OCI-LY7 (cell line): Measurements from ENCODE around the gene ANKRD17. TPM values are rescaled to one million over a fixed set of nuclear protein-coding genes. Genes with fewer than 3 reads are reported as not detected.

Experiments used
- BruUV-seq: library from RNA; stranded (reverse); fragments of 400-500 nt; replicated peaks from 2 replicates; lab custom pipeline; 2021; lab: Mats Ljungman, UMichigan
- CTCF ChIA-PET: fragments of 300-600 bp; sonication (Branson Sonifier 250); formaldehyde crosslinking; loops from one replicate; lab custom pipeline; 2022; ENCODE audit warnings: antibody characterized with exemption; ENCODE audit not compliant: unreplicated experiment; lab: Charles Lee
- POLR2A ChIA-PET: fragments of 300-600 bp; sonication (Branson Sonifier 250); formaldehyde crosslinking; loops from one replicate; lab custom pipeline; 2022; ENCODE audit warnings: antibody characterized with exemption; lab: Charles Lee
- DNase-seq: peaks from one replicate; pipeline ENCODE4 v3.0.0-alpha.2; 2015; ENCODE audit warnings: low spot score
- H2AFZ ChIP-seq: fragments of 200-600 bp; sonication (generic), shearing (Covaris generic); 2 replicates; pipeline ENCODE4 v1.6.1; 2014; ENCODE audit warnings: mild to moderate bottlenecking, antibody characterized with exemption, low read length, moderate library complexity
- H3K27ac ChIP-seq: fragments of 200-600 bp; sonication (generic); 2 replicates; pipeline ENCODE4 v1.5.1; 2014; ENCODE audit warnings: mixed run types, low read depth, mild to moderate bottlenecking, moderate library complexity, low read length, inconsistent platforms; ENCODE audit not compliant: poor library complexity, severe bottlenecking
- H3K36me3 ChIP-seq: fragments of 200-600 bp; sonication (generic); 2 replicates; pipeline ENCODE4 v1.6.1; 2014; ENCODE audit warnings: mild to moderate bottlenecking, antibody characterized with exemption, low read length, moderate library complexity, mixed read lengths; ENCODE audit not compliant: insufficient read depth
- H3K4me1 ChIP-seq: fragments of 200-600 bp; sonication (generic); 2 replicates; pipeline ENCODE4 v1.5.1; 2014; ENCODE audit warnings: mild to moderate bottlenecking, low read length; ENCODE audit not compliant: insufficient read depth, poor library complexity, severe bottlenecking
- H3K4me2 ChIP-seq: fragments of 200-600 bp; sonication (generic); 2 replicates; pipeline ENCODE4 v1.6.1; 2014; ENCODE audit warnings: mild to moderate bottlenecking, low read length
- H3K4me3 ChIP-seq: fragments of 200-600 bp; sonication (generic); 2 replicates; pipeline ENCODE4 v1.5.1; 2014; ENCODE audit warnings: mild to moderate bottlenecking, low read depth, low read length; ENCODE audit not compliant: poor library complexity, severe bottlenecking
- H3K79me2 ChIP-seq: fragments of 200-600 bp; sonication (generic); 2 replicates; pipeline ENCODE4 v1.6.1; 2016; ENCODE audit warnings: low read depth, mild to moderate bottlenecking, low read length, moderate library complexity, mixed read lengths; ENCODE audit not compliant: insufficient read depth
- H3K9me2 ChIP-seq: fragments of 200-600 bp; sonication (generic); 2 replicates; pipeline ENCODE4 v1.6.1; 2016; ENCODE audit warnings: mild to moderate bottlenecking, low read length, mixed read lengths; ENCODE audit not compliant: insufficient read depth
- H3K9me3 ChIP-seq: fragments of 200-600 bp; sonication (generic); 2 replicates; pipeline ENCODE4 v1.6.1; 2014; ENCODE audit warnings: mild to moderate bottlenecking, mixed run types, low read length, mixed read lengths
- H4K20me1 ChIP-seq: fragments of 200-600 bp; sonication (generic); 2 replicates; pipeline ENCODE4 v1.6.1; 2014; ENCODE audit warnings: mild to moderate bottlenecking, antibody characterized with exemption, low read length, moderate library complexity, mixed read lengths; ENCODE audit not compliant: insufficient read depth
- EZH2phosphoT487 ChIP-seq: fragments of 200-600 bp; sonication (generic); IDR thresholded peaks from 2 replicates; pipeline ENCODE4 v1.6.1; 2018; ENCODE audit warnings: low read depth, borderline replicate concordance, mild to moderate bottlenecking, mixed run types, antibody characterized with exemption, low read length, moderate library complexity, mixed read lengths
- intact Hi-C: fragments of 100-400 bp; cut with micrococcal nuclease; formaldehyde crosslinking; loops from one replicate; pipeline ENCODE4 v1.10.0; 2022; ENCODE audit not compliant: unreplicated experiment
- total RNA-seq, 2 experiments: library from RNA; depleted of rRNA in 1 of 2; stranded (reverse); fragments of >200 nt in 1 of 2; shearing (Covaris generic) in 1 of 2; gene quantifications; 2 replicates each; pipeline ENCODE4 v1.2.3, GENCODE V29; 2014 to 2022
- TF ChIP-seq, protein P1 (sequence below): fragments of 200-600 bp; sonication (generic); conservative IDR thresholded peaks from 2 replicates; pipeline ENCODE4 v1.5.1; 2014; ENCODE audit warnings: mild to moderate bottlenecking, antibody characterized with exemption, low read length, moderate library complexity, mixed read lengths

Gene ANKRD17
- total RNA-seq, 2 experiments from 2014 or later = 39.4 to 77.4 TPM

DNA sequence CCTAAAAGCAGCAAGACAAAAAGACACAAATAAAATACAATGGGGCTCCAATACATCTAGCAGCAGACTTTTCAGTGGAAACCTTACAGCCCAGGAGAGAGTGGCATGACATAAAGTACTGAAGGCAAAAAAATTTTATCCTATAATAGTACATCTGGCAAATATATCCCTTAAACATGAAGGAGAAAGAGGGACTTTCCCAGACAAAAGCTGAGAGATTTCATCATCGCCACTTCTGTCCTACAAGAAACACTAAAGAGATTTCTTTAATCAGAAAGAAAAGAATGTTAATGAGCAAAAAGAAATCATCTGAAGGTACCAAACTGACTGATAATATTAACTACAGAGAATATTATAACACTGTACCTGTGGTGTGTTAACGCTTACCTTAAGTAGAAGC, 86.4 kb downstream of the ANKRD17 start:
- Histone ChIP-seq H3K9me3 (peaks cover 29% of the 10 kb centered on the region; the same call in 1 of the 2 replicates), H3K9me2 (no peaks in the 10 kb centered on the region), H2AFZ (no peak overlapping the region), H3K36me3 (peaks cover 100% of the 10 kb centered on the region), H3K4me1 (no peaks in the 10 kb centered on the region), H3K4me3 (no peak overlapping the region), H3K4me2 (no peak overlapping the region), H4K20me1 (no peaks in the 10 kb centered on the region), H3K79me2 (peaks cover 76% of the 10 kb centered on the region), H3K27ac (no peak overlapping the region)
- no TSS peak for BruUV-seq
- TF ChIP-seq, protein P1, sequence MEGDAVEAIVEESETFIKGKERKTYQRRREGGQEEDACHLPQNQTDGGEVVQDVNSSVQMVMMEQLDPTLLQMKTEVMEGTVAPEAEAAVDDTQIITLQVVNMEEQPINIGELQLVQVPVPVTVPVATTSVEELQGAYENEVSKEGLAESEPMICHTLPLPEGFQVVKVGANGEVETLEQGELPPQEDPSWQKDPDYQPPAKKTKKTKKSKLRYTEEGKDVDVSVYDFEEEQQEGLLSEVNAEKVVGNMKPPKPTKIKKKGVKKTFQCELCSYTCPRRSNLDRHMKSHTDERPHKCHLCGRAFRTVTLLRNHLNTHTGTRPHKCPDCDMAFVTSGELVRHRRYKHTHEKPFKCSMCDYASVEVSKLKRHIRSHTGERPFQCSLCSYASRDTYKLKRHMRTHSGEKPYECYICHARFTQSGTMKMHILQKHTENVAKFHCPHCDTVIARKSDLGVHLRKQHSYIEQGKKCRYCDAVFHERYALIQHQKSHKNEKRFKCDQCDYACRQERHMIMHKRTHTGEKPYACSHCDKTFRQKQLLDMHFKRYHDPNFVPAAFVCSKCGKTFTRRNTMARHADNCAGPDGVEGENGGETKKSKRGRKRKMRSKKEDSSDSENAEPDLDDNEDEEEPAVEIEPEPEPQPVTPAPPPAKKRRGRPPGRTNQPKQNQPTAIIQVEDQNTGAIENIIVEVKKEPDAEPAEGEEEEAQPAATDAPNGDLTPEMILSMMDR = no peak
- TF ChIP-seq EZH2phosphoT487 = no peak
- ChIA-PET CTCF (no interaction called here), POLR2A (no interaction called here)
- intact Hi-C loops = no loop called here
- DNase-seq = no peak

GRCh38 chr4:73170518-73171198, 87.9 kb downstream of the ANKRD17 start:
- Histone ChIP-seq H3K4me3 (no peak overlapping the region), H3K36me3 (peaks cover 100% of the 10 kb centered on the region), H3K27ac (no peak overlapping the region), H4K20me1 (no peaks in the 10 kb centered on the region), H3K4me2 (no peak overlapping the region), H2AFZ (no peak overlapping the region), H3K79me2 (peaks cover 76% of the 10 kb centered on the region), H3K9me2 (no peaks in the 10 kb centered on the region), H3K4me1 (no peaks in the 10 kb centered on the region), H3K9me3 (peaks cover 42% of the 10 kb centered on the region; the same call in 1 of the 2 replicates)
- intact Hi-C loops = no loop called here
- CTCF ChIA-PET = no interaction called here
- BruUV-seq = no TSS peak
- no peak for TF ChIP-seq EZH2phosphoT487
- TF ChIP-seq, protein P1 = no peak
- DNase-seq = no peak
- POLR2A ChIA-PET = interaction anchor here (1.0 kb wide), 1 partner anchor 22 kb away, joined by 3 read pairs; no protein-coding TSS in a partner anchor

DNA sequence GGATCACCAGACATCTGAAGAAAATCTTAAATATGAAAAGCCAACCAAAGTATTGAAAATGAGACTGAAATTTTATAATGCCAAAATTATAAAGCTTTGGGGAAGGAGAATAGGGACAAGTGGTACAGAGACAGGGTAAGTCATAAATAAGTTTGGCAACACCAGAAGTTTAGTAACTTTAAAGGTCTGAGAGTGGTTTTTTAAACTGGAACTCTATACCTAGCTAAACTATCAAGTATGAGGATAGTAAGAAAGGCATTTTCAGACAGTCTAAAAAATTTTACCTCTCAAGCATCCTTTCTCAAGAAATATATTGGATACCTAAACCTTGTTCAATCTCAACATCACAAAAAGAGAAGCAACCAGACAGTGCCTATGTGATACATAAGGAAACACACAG, 92.4 kb downstream of the ANKRD17 start:
- no peak overlapping the region for H2AFZ ChIP-seq
- no peaks in the 10 kb centered on the region for H4K20me1 ChIP-seq
- peaks cover 98% of the 10 kb centered on the region for H3K36me3 ChIP-seq
- H3K79me2 ChIP-seq = peaks cover 53% of the 10 kb centered on the region
- H3K9me2 ChIP-seq = no peaks in the 10 kb centered on the region
- ChIA-PET POLR2A (interaction anchor here (0.7 to 1.6 kb wide), 4 partner anchors 10 to 454 kb away, joined by 3 to 5 read pairs (median 4); no protein-coding TSS in a partner anchor), CTCF (no interaction called here)
- BruUV-seq = no TSS peak
- intact Hi-C loops = no loop called here
- H3K9me3 ChIP-seq = peaks cover 27% of the 10 kb centered on the region; the same call in 1 of the 2 replicates
- DNase-seq = no peak
- TF ChIP-seq, protein P1 = no peak
- no peak for TF ChIP-seq EZH2phosphoT487
- H3K4me1 ChIP-seq = no peaks in the 10 kb centered on the region
- no peak overlapping the region for H3K4me3 ChIP-seq
- no peak overlapping the region for H3K27ac ChIP-seq
- no peak overlapping the region for H3K4me2 ChIP-seq
